A673 (cell line): ENCODE results near the gene MEG3. TPM values are rescaled to one million over a fixed set of nuclear protein-coding genes. Genes with fewer than 3 reads are reported as not detected.
A peak's percentile ranks its signal among the peaks of the same experiment; 100 is the strongest.

ENCODE experiments used
- BruUV-seq: library from RNA; stranded (reverse); fragments of 400-500 nt; replicated peaks from 2 replicates; lab custom pipeline; 2021; lab: Mats Ljungman, UMichigan
- CTCF ChIA-PET: fragments of 300-600 bp; sonication (Branson Sonifier 250); formaldehyde crosslinking; loops from one replicate; lab custom pipeline; 2022; ENCODE audit warnings: antibody characterized with exemption; lab: Charles Lee
- POLR2A ChIA-PET: fragments of 300-600 bp; sonication (Branson Sonifier 250); formaldehyde crosslinking; loops from one replicate; lab custom pipeline; 2022; ENCODE audit warnings: antibody characterized with exemption; ENCODE audit not compliant: low non-redundant PET; lab: Charles Lee
- DNase-seq: peaks from one replicate; pipeline ENCODE4 v3.0.0-alpha.2; 2015; ENCODE audit warnings: low spot score
- H3K27ac ChIP-seq: fragments of 200-600 bp; sonication (generic); 2 replicates; pipeline ENCODE4 v1.5.1; 2016; ENCODE audit warnings: mixed run types, low read depth, mild to moderate bottlenecking, mixed read lengths, antibody characterized with exemption, low read length; ENCODE audit not compliant: poor library complexity, severe bottlenecking
- H3K27me3 ChIP-seq: fragments of 200-600 bp; sonication (generic); replicated peaks from 2 replicates; pipeline ENCODE4 v1.6.1; 2017; ENCODE audit warnings: mixed run types, low read depth, mild to moderate bottlenecking, mixed read lengths, antibody characterized with exemption, low read length; ENCODE audit not compliant: insufficient read depth, poor library complexity
- H3K36me3 ChIP-seq: fragments of 200-600 bp; sonication (generic); 2 replicates; pipeline ENCODE4 v1.6.1; 2016; ENCODE audit warnings: mixed run types, mild to moderate bottlenecking, mixed read lengths, antibody characterized with exemption, low read length; ENCODE audit not compliant: insufficient read depth, poor library complexity, severe bottlenecking
- H3K4me1 ChIP-seq: fragments of 200-600 bp; sonication (generic); 2 replicates; pipeline ENCODE4 v1.6.1; 2017; ENCODE audit warnings: mixed run types, mild to moderate bottlenecking, mixed read lengths, antibody characterized with exemption, low read length; ENCODE audit not compliant: insufficient read depth, poor library complexity, severe bottlenecking
- H3K4me3 ChIP-seq: fragments of 200-600 bp; sonication (generic); 2 replicates; pipeline ENCODE4 v1.5.1; 2016; ENCODE audit warnings: low read depth, mixed run types, mild to moderate bottlenecking, mixed read lengths, low read length; ENCODE audit not compliant: poor library complexity, severe bottlenecking
- H3K9me3 ChIP-seq: fragments of 200-600 bp; sonication (generic); 2 replicates; pipeline ENCODE4 v1.6.1; 2016; ENCODE audit warnings: mixed run types, low read depth, mild to moderate bottlenecking, mixed read lengths, antibody characterized with exemption, low read length; ENCODE audit not compliant: poor library complexity, severe bottlenecking
- CTCF ChIP-seq: fragments of 300-800, 200-600 bp; sonication (generic); conservative IDR thresholded peaks from 2 replicates; pipeline ENCODE4 v1.5.1; 2017; ENCODE audit warnings: low read depth, mild to moderate bottlenecking, antibody characterized with exemption, low read length, moderate library complexity, mixed read lengths
- EZH2 ChIP-seq: fragments of 200-600 bp; sonication (generic); IDR thresholded peaks from 2 replicates; pipeline ENCODE4 v1.6.1; 2017; ENCODE audit warnings: borderline replicate concordance, low read depth, mild to moderate bottlenecking, mixed read lengths, antibody characterized with exemption, low read length; ENCODE audit not compliant: poor library complexity, severe bottlenecking
- intact Hi-C: fragments of 100-400 bp; cut with micrococcal nuclease; formaldehyde crosslinking; loops from one replicate; pipeline ENCODE4 v1.10.0; 2022; ENCODE audit not compliant: unreplicated experiment
- total RNA-seq: library from RNA; stranded (reverse); gene quantifications from 2 replicates; pipeline ENCODE4 v1.2.3, GENCODE V29; 2021

MEG3 gene
- total RNA-seq, 1 experiment from 2014 or later = 58.7 TPM

- intact Hi-C loops = loop anchor here (5.0 kb wide), 1 partner anchor 33 kb away; no protein-coding TSS in a partner anchor
These were observed 59.7 kb downstream of the MEG3 start for GRCh38 chr14:100885617-100886016.

GRCh38 chr14:100887728-100888335, 61.9 kb downstream of the MEG3 start:
- H3K4me3 ChIP-seq = no peak overlapping the region
- no peaks in the 10 kb centered on the region for H3K27me3 ChIP-seq
- ChIA-PET POLR2A (interaction anchor here (0.6 kb wide), 1 partner anchor 331 kb away, joined by 3 read pairs; no protein-coding TSS in a partner anchor), CTCF (interaction anchor here (0.7 kb wide), 1 partner anchor 242 kb away, joined by 3 read pairs; no protein-coding TSS in a partner anchor)
- H3K27ac ChIP-seq = peak overlapping the region; percentile 87
- peaks cover 49% of the 10 kb centered on the region for H3K4me1 ChIP-seq
- H3K36me3 ChIP-seq = no peaks in the 10 kb centered on the region
- intact Hi-C loops = loop anchor here (5.0 kb wide), 1 partner anchor 36 kb away; no protein-coding TSS in a partner anchor
- H3K9me3 ChIP-seq = no peaks in the 10 kb centered on the region
- TF ChIP-seq EZH2 (no peak), CTCF (no peak)
- DNase-seq = peak; percentile 75
- BruUV-seq = no TSS peak

More at GRCh38 chr14:100885617-100886016, 59.7 kb downstream of the MEG3 start:
- no peaks in the 10 kb centered on the region for H3K27me3 ChIP-seq
- peak; percentile 37 for DNase-seq
- POLR2A ChIA-PET = interaction anchor here (0.6 kb wide), 1 partner anchor 885 kb away, joined by 3 read pairs; no protein-coding TSS in a partner anchor
- no peaks in the 10 kb centered on the region for H3K36me3 ChIP-seq
- TF ChIP-seq EZH2 = no peak
- no peak for TF ChIP-seq CTCF
- no peak overlapping the region for H3K27ac ChIP-seq
- no peak overlapping the region for H3K4me3 ChIP-seq
- H3K4me1 ChIP-seq = peaks cover 49% of the 10 kb centered on the region
- no peaks in the 10 kb centered on the region for H3K9me3 ChIP-seq
- no TSS peak for BruUV-seq
- CTCF ChIA-PET = no interaction called here

- TF ChIP-seq CTCF (no peak), EZH2 (no peak)
- BruUV-seq = no TSS peak
- Histone ChIP-seq H3K9me3 (no peaks in the 10 kb centered on the region), H3K27ac (peak overlapping the region; percentile 87), H3K4me3 (no peak overlapping the region), H3K27me3 (no peaks in the 10 kb centered on the region), H3K4me1 (peaks cover 49% of the 10 kb centered on the region), H3K36me3 (no peaks in the 10 kb centered on the region)
- ChIA-PET CTCF (no interaction called here), POLR2A (no interaction called here)
- DNase-seq = peak; percentile 31
- intact Hi-C loops = loop anchor here (5.0 kb wide), 1 partner anchor 37 kb away; no protein-coding TSS in a partner anchor
These were observed 62.9 kb downstream of the MEG3 start for GRCh38 chr14:100888789-100889315.
